ENCODE measurements around the gene SPAG6. TPM values are rescaled to one million over a fixed set of nuclear protein-coding genes. Genes with fewer than 3 reads are reported as not detected.

SPAG6 gene
- total RNA-seq, 2 donors from 2014 or later = not detected

GRCh38 chr10:22454634-22455033, 109.3 kb downstream of the SPAG6 start:
- no peaks in the 10 kb centered on the region for H3K27me3 ChIP-seq (replicated peaks; ENCODE audit: insufficient read depth)
- DNase-seq (ENCODE audit: low spot score) = no peak
- ATAC-seq (ENCODE audit: insufficient number of reproducible peaks, low FRiP score, low read depth) = no peak

GRCh38 chr10:22455068-22455857, 110.0 kb downstream of the SPAG6 start:
- no peaks in the 10 kb centered on the region for H3K9me3 ChIP-seq
- DNase-seq (ENCODE audit: low spot score) (no peak), ATAC-seq (ENCODE audit: insufficient number of reproducible peaks, low FRiP score, low read depth) (no peak)
- H3K27ac ChIP-seq = no peak overlapping the region
- no peaks in the 10 kb centered on the region for H3K4me1 ChIP-seq (ENCODE audit: control insufficient read depth in 1 of 2, low read depth in 2 of 2)
- no peaks in the 10 kb centered on the region for H3K36me3 ChIP-seq
- H3K4me3 ChIP-seq = no peak overlapping the region
- H3K27me3 ChIP-seq (replicated peaks; ENCODE audit: insufficient read depth) = no peaks in the 10 kb centered on the region
- TF ChIP-seq CTCF (IDR thresholded peaks at IDR 0.05) = no peak

More at GRCh38 chr10:22454634-22455033, 109.3 kb downstream of the SPAG6 start:
- H3K36me3 ChIP-seq = no peaks in the 10 kb centered on the region
- H3K4me3 ChIP-seq = no peak overlapping the region
- no peak for TF ChIP-seq CTCF (IDR thresholded peaks at IDR 0.05)
- no peaks in the 10 kb centered on the region for H3K4me1 ChIP-seq (ENCODE audit: control insufficient read depth in 1 of 2, low read depth in 2 of 2)
- H3K9me3 ChIP-seq = no peaks in the 10 kb centered on the region
- H3K27ac ChIP-seq = no peak overlapping the region

- no peak overlapping the region for H3K4me3 ChIP-seq
- no peaks in the 10 kb centered on the region for H3K9me3 ChIP-seq
- DNase-seq (ENCODE audit: low spot score) (no peak), ATAC-seq (ENCODE audit: insufficient number of reproducible peaks, low FRiP score, low read depth) (no peak)
- no peak overlapping the region for H3K27ac ChIP-seq
- no peaks in the 10 kb centered on the region for H3K4me1 ChIP-seq (ENCODE audit: control insufficient read depth in 1 of 2, low read depth in 2 of 2)
- no peak for TF ChIP-seq CTCF (IDR thresholded peaks at IDR 0.05)
- no peaks in the 10 kb centered on the region for H3K36me3 ChIP-seq
- H3K27me3 ChIP-seq (replicated peaks; ENCODE audit: insufficient read depth) = no peaks in the 10 kb centered on the region
These were observed 111.2 kb downstream of the SPAG6 start for GRCh38 chr10:22456486-22456885.

GRCh38 chr10:22458272-22459038, 113.2 kb downstream of the SPAG6 start:
- ATAC-seq (ENCODE audit: insufficient number of reproducible peaks, low FRiP score, low read depth) (no peak), DNase-seq (ENCODE audit: low spot score) (no peak)
- no peaks in the 10 kb centered on the region for H3K4me1 ChIP-seq (ENCODE audit: control insufficient read depth in 1 of 2, low read depth in 2 of 2)
- no peak overlapping the region for H3K27ac ChIP-seq
- no peaks in the 10 kb centered on the region for H3K27me3 ChIP-seq (replicated peaks; ENCODE audit: insufficient read depth)
- H3K9me3 ChIP-seq = no peaks in the 10 kb centered on the region
- no peak overlapping the region for H3K4me3 ChIP-seq
- no peak for TF ChIP-seq CTCF (IDR thresholded peaks at IDR 0.05)
- H3K36me3 ChIP-seq = no peaks in the 10 kb centered on the region

- Histone ChIP-seq H3K27ac (no peak overlapping the region), H3K4me1 (ENCODE audit: control insufficient read depth in 1 of 2, low read depth in 2 of 2) (no peaks in the 10 kb centered on the region), H3K9me3 (no peaks in the 10 kb centered on the region), H3K36me3 (no peaks in the 10 kb centered on the region), H3K4me3 (no peak overlapping the region), H3K27me3 (replicated peaks; ENCODE audit: insufficient read depth) (no peaks in the 10 kb centered on the region)
- no peak for TF ChIP-seq CTCF (IDR thresholded peaks at IDR 0.05)
- ATAC-seq (ENCODE audit: insufficient number of reproducible peaks, low FRiP score, low read depth) = no peak
- DNase-seq (ENCODE audit: low spot score) = no peak
These were observed 114.2 kb downstream of the SPAG6 start for GRCh38 chr10:22459496-22459895.
